NOMO-1 treated with dmso at 0.1 percent for 144 hours (cell line): ENCODE results near the gene PHTF2.
"Not testable (repeated sequence)": the region's sequence is repeated elsewhere in the genome, so short reads cannot be mapped to it uniquely, and the experiment has no call there.

ENCODE experiments used
- DNase-seq: peaks from one replicate; lab custom pipeline; 2025; ENCODE audit not compliant: unreplicated experiment; lab: John Stamatoyannopoulos, UW

PHTF2 gene

GRCh38 chr7:77873416-77874327 is 75.1 kb downstream of the PHTF2 start:
- DNase-seq, result not testable (repeated sequence)

GRCh38 chr7:77877791-77878190 is 79.2 kb downstream of the PHTF2 start:
- no peak for DNase-seq

- no peak for DNase-seq
These were observed 79.9 kb downstream of the PHTF2 start for GRCh38 chr7:77878500-77878899.

GRCh38 chr7:77879272-77879671 is 80.7 kb downstream of the PHTF2 start:
- no peak for DNase-seq

GRCh38 chr7:77881871-77882270 is 83.3 kb downstream of the PHTF2 start:
- DNase-seq, result no peak

GRCh38 chr7:77885155-77885554 is 86.6 kb downstream of the PHTF2 start:
- no peak for DNase-seq

GRCh38 chr7:77887567-77887966 is 89.0 kb downstream of the PHTF2 start:
- DNase-seq, result no peak

GRCh38 chr7:77888998-77889397 is 90.4 kb downstream of the PHTF2 start:
- DNase-seq, result no peak

- no peak for DNase-seq
These were observed 95.2 kb downstream of the PHTF2 start for GRCh38 chr7:77893813-77894212.

GRCh38 chr7:77894574-77895091 is 96.1 kb downstream of the PHTF2 start:
- DNase-seq, result no peak

- DNase-seq, result no peak
These were observed 97.3 kb downstream of the PHTF2 start for GRCh38 chr7:77895905-77896304.

GRCh38 chr7:77897004-77897547 is 98.5 kb downstream of the PHTF2 start:
- DNase-seq, result no peak

GRCh38 chr7:77899516-77899915 is 100.9 kb downstream of the PHTF2 start:
- no peak for DNase-seq

- DNase-seq, result no peak
These were observed 105.0 kb downstream of the PHTF2 start for GRCh38 chr7:77903597-77903996.

GRCh38 chr7:77904252-77904651 is 105.7 kb downstream of the PHTF2 start:
- DNase-seq, result no peak

- DNase-seq, result no peak
These were observed 108.7 kb downstream of the PHTF2 start for GRCh38 chr7:77907281-77907680.

- no peak for DNase-seq
These were observed 110.1 kb downstream of the PHTF2 start for GRCh38 chr7:77908664-77909063.

GRCh38 chr7:77910124-77910523 is 111.6 kb downstream of the PHTF2 start:
- no peak for DNase-seq

- DNase-seq, result no peak
These were observed 113.7 kb downstream of the PHTF2 start for GRCh38 chr7:77912293-77912692.

- DNase-seq, result no peak
These were observed 115.5 kb downstream of the PHTF2 start for GRCh38 chr7:77913977-77914607.

GRCh38 chr7:77917500-77918262 is 119.1 kb downstream of the PHTF2 start:
- DNase-seq, result no peak
